GM19193 (cell line): ENCODE measurements around the gene CPA2.

Source experiments
- POLR2A ChIP-seq: IDR thresholded peaks from 4 replicates; pipeline ENCODE4 v1.6.1; 2011; ENCODE audit not compliant: insufficient read depth, insufficient read length; ENCODE audit errors: extremely low read depth

CPA2 gene

DNA sequence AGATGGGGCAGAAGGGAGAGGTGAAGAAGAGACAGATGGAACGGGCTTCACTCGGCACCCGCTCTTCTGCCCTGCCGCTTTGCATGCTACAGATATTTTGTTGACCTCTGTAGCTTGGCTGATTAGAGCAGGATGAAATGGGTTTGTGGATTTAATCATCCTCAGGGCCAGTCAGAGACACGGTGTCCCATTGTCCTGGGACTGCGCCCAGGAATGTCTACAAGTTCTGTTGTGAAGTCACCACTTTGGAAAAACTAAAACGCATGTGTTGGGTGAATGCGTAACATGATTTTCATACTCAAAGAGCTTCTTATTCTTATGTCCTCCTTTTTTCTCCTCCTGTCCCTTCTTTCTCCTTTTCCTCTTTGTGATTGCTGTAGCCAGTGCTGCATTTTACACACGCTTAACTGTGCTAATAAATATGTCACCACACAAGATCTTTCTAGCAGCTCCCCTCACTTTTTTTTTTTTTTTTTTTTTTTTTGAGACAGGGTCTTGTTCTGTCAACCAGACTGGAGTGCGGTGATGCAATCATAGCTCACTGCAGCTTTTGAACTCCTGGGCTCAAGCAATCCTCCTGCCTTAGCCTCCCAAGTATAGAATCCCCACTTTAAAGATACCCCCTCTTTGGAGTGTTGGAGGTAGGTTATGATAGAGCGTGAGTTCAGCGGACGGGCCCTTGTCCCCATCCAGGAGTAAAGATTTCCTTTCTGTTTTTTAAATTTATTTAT, 29.7 kb downstream of the CPA2 start:
- TF ChIP-seq POLR2A, result no peak

DNA sequence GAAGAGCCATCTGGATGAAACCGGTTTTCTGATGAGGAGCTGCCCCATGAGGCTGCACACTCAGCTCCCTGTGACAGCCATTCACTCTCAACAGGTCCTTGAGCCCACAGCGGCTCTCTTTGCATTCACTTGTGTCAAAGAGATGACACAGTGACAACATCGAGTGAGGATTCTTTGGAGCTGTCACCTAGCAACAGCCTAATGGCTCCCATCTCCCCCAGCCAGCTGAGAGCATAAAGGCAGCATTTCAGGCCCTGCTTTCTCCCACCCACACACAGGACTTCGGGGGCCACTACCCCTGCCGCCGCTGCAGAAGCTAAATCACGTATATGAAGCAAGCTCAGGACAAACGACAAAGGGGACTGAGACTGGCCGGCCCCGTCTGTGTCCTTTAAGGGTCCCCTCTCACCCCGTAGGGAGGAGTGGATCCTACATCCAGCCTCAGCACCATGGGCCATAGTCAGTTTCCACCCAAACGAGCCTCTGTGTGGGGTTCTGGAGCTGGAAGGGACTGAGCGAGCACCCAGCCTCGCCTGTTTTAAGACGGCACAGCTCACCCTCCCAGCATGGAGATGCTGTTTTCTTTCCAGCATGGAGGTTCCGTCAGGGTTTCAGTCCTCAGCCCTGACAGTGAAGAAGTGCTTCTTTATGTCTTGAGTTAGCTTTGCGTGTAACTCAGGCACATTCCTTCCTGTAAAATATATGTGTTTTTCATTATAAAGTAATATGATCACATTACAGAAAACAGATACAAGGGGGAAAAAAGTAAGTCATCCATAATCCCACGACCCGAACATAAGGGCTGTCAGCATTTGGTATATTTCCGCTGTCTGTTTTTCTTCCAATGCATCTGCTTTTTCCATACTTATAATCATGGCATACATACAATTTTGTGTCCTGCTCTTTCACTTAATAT, 31.2 kb downstream of the CPA2 start:
- TF ChIP-seq POLR2A, result no peak

- no peak for TF ChIP-seq POLR2A
These were observed 32.1 kb downstream of the CPA2 start for GRCh38 chr7:130298544-130299326.

DNA sequence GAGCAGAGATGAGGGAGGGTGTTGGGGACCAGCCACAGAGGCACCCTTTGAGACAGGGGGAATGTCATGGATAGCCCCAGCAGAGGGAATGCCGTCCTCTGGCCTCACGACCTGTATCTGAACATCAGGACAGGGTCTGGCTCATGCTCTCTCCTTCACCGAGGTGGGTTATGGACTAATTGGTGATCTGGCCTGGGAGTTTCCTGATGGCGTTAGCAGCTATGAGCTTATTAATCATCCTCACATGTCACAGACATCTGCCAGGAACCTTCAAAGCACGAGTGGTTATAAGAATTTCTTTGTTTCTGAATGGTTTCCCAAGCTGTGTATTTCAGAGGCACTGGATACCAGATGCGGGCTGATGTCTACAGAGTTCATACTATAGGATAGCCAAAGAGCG, 33.2 kb downstream of the CPA2 start:
- TF ChIP-seq POLR2A, result no peak

- no peak for TF ChIP-seq POLR2A
These were observed 34.9 kb downstream of the CPA2 start for GRCh38 chr7:130301501-130302020.

DNA sequence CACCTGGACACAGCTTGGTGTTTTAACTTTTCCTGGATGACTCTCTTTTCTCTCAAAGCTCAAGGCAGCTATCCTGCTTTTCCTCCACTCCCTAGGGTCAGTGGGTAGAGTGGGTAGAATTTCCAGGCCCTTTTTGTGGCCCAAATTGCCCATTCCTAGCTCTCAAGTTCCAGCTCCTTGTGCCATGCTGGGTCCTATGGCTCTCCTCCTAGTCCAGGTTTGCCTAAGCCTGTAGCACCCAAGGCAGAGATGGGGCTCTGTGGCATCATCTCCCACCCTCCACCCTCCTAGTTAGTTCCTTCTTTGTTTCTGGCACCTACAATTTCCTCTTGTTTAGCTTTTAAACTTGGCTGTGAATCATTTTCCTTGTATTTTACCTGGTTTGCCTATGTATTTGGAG, 36.0 kb downstream of the CPA2 start:
- TF ChIP-seq POLR2A, result no peak

DNA sequence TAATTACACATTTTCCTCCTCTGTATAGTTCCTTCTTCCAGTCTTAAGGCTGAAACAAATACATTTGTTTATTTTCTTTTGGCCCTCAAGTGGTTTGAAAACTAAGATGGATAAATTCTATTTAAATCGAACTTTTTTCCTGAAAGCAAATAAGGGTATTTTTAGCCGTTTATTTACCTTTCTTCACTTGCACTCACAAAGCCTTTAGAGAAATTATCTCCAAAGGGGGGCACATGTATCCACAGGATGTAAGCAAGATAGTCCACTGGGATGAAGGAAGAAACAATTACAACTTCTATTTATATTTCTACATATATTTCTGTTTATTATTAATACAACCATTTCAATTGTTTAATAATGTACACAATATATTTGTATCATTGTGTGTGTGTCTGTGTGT, 36.5 kb downstream of the CPA2 start:
- TF ChIP-seq POLR2A, result no peak

DNA sequence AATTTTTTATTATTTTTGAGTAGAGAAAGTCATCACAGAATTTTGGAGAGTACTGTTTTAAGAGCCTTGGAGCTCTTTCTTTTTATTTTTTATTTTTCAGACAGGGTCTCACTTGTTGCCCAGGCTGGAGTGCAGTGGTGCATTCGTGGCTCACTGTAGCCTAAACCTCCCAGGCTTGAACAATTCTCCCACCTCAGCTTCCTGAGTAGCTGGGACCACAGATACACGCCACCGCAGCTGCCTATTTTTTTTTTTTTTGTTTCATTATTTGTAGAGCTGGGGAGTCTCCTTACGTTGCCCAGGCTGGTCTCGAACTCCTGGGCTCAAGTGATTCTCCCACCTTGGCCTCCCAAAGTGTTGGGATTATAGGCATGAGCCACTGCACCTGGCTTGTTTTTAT, 36.9 kb downstream of the CPA2 start:
- TF ChIP-seq POLR2A, result no peak

DNA sequence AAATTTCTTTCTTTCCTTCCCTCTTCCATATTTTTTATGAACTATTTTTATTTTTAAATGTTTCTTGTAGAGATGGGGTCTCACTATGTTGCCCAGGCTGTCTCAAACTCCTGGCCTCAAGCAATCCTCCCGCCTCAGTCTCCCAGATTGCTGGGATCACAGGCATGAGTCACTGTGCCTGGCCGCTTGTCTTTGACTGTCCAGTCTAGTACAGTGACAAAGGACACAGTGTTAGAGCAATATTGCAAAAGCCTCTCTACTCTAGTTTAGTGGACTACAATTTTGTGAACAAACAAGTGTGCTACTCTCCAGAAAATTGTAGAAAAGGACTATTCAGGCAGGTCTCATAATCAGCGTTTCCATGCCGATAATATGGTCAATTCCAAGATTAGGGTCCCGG, 37.3 kb downstream of the CPA2 start:
- no peak for TF ChIP-seq POLR2A

DNA sequence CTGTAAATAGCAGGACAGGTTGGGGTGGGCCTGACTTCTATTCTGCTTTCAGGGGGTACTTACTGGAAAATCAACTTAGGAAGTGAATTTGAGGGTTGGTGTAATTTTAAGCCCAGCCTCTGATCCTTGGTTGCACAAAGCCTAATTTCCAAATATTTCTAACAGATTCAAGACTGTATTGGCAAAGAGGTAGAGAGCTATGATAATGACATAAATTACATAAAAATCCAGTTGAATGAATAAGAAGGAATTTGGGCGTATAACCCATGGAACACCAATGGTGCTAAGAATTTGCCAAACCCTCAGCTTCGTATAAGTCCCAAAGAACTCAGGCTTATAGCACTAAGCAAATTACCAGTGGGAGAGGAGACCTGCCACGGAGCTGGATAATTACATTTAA, 38.2 kb downstream of the CPA2 start:
- no peak for TF ChIP-seq POLR2A

DNA sequence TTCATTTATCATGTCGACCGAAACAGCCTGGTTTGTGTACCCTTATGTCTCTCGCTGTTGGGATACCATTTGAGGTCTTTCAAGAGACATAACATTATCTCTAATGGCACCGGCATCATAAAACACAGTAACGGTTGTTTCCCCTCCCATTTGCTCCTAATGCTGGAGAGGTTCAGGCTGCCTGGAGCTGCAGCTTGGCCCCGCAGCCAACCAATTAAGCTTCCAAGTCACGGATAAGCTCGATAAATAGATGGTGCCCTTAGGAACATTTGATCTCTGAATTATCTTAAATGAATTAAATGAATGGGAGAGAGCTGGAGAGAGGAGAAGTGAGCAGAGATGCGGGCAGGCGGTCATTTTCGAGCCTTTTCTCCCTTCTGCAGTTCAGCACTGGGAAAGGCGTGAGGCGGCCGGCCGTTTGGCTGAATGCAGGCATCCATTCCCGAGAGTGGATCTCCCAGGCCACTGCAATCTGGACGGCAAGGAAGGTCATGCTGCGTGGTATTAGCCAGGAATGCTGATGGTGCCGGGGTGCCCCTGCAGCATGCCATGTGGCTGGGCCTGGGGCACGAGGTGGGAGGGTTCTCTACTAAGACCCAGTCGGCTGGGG, 38.9 kb downstream of the CPA2 start:
- TF ChIP-seq POLR2A, result no peak

GRCh38 chr7:130309986-130310385, 43.3 kb downstream of the CPA2 start:
- no peak for TF ChIP-seq POLR2A

- no peak for TF ChIP-seq POLR2A
These were observed 47.6 kb downstream of the CPA2 start for GRCh38 chr7:130314305-130314704.

DNA sequence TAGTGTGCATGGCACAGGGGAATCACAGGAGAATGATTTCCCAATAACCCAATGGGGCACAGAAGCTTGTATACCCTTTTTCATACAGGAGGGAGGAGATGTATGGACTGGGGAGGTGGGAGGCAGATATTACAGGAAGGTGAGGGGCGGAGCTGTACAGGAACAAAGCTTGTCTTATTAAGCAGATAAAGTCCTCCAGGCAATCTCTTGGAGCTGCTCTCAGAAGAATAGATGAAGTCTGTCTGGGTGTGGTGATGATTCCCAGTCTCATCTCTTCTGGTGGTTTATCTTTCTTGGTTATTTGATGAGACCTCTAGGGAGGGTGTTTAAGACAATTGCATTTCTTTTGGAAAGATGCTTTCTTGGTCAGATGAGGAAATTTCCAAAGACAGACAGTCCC, 52.9 kb downstream of the CPA2 start:
- no peak for TF ChIP-seq POLR2A

DNA sequence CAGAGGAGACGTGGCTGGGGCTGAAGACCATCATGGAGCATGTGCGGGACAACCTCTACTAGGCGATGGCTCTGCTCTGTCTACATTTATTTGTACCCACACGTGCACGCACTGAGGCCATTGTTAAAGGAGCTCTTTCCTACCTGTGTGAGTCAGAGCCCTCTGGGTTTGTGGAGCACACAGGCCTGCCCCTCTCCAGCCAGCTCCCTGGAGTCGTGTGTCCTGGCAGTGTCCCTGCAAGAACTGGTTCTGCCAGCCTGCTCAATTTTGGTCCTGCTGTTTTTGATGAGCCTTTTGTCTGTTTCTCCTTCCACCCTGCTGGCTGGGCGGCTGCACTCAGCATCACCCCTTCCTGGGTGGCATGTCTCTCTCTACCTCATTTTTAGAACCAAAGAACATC, 56.0 kb downstream of the CPA2 start:
- no peak for TF ChIP-seq POLR2A
